Measurements from ENCODE around the gene ANKRD33B. TPM values are rescaled to one million over a fixed set of nuclear protein-coding genes. Genes with fewer than 3 reads are reported as not detected.

The ANKRD33B gene
- polyA plus RNA-seq, 1 experiment, result 4.8 TPM

DNA sequence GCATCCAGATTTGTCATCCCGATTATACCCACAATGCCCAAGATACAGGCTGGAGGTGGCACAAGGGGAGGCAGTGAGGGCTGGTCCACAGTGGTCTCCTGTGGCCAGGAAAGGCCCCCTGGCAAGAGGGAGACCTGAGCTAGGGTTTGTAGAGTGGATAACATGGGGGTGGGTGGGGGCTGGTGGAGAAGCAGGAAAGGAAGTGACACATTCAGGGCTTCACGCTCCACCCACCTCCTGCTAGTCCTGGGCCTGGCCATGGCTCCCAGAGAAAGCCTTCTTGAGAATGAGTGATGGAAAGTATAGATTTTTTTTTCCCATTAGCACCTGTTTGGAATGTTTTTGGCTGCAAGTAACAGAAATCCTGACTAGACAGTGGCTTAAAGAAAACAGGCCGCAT lies 81.3 kb downstream of the ANKRD33B start:
- ChIA-PET POLR2A (interaction anchor here (0.6 kb wide), 1 partner anchor 89 kb away, joined by 3 read pairs; no protein-coding TSS in a partner anchor), CTCF (interaction anchor here (1.8 kb wide), 1 partner anchor 17 kb away, joined by 14 read pairs; no protein-coding TSS in a partner anchor)
- Histone ChIP-seq H3K9me3 (ENCODE audit: control insufficient read depth, insufficient read depth, low read length) (peaks cover 3% of the 10 kb centered on the region; the same call in 1 of the 2 replicates), H3K27me3 (ENCODE audit: control insufficient read depth, insufficient read depth, low read length) (no peaks in the 10 kb centered on the region), H3K4me3 (ENCODE audit: low read depth, low read length) (no peak overlapping the region), H3K27ac (ENCODE audit: low read depth, low read length) (no peak overlapping the region)
- no peak for DNase-seq (ENCODE audit: low read depth, low spot score)
- TF ChIP-seq, protein P1, sequence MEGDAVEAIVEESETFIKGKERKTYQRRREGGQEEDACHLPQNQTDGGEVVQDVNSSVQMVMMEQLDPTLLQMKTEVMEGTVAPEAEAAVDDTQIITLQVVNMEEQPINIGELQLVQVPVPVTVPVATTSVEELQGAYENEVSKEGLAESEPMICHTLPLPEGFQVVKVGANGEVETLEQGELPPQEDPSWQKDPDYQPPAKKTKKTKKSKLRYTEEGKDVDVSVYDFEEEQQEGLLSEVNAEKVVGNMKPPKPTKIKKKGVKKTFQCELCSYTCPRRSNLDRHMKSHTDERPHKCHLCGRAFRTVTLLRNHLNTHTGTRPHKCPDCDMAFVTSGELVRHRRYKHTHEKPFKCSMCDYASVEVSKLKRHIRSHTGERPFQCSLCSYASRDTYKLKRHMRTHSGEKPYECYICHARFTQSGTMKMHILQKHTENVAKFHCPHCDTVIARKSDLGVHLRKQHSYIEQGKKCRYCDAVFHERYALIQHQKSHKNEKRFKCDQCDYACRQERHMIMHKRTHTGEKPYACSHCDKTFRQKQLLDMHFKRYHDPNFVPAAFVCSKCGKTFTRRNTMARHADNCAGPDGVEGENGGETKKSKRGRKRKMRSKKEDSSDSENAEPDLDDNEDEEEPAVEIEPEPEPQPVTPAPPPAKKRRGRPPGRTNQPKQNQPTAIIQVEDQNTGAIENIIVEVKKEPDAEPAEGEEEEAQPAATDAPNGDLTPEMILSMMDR (IDR thresholded peaks at IDR 0.05; ENCODE audit: low read depth, low read length), result no peak

DNA sequence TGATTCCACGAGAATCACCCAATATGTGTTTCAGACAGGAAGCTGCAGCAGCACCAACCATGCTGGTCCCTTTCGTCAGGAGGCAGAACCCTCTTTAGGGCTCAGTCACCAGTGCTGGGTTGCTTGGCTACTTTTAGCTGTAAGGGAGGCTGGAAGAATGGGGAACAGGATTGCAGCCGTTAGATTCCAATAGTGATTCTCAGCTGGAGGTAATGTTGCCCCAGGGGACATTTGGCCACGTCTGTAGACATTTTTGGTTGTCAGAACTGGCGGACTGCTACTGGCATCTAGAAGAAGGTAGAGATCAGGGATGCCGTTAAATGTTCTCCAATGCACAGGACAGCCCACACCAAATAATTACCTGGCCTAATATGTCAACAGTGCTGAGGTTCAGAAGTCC lies 81.8 kb downstream of the ANKRD33B start:
- ChIA-PET CTCF (no interaction called here), POLR2A (interaction anchor here (0.5 kb wide), 1 partner anchor 89 kb away, joined by 3 read pairs; no protein-coding TSS in a partner anchor)
- no peak overlapping the region for H3K4me3 ChIP-seq (ENCODE audit: low read depth, low read length)

DNA sequence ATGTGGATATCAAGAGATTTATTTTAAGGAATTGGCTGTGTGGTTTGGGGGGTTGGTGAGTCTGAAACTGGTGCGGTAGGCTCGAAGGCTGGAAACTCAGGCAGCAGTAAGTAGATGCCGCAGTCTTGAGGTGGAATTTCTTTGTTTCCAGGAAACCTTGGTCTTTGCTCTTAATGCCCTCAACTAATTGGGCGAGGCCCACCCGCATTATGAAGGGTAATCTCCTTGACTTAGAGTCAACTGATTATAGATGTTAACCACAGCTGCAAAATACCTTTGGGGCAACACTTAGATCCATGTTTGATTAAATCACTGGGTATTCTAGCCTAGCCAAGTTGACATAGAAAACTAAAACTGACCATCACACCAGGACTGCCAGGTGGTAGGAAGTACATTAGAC lies 83.8 kb downstream of the ANKRD33B start:
- peaks cover 3% of the 10 kb centered on the region; the same call in 1 of the 2 replicates for H3K9me3 ChIP-seq (ENCODE audit: control insufficient read depth, insufficient read depth, low read length)
- H3K27ac ChIP-seq (ENCODE audit: low read depth, low read length), result no peak overlapping the region
- TF ChIP-seq, protein P1 (IDR thresholded peaks at IDR 0.05; ENCODE audit: low read depth, low read length), result no peak
- no peaks in the 10 kb centered on the region for H3K27me3 ChIP-seq (ENCODE audit: control insufficient read depth, insufficient read depth, low read length)
- no peak for DNase-seq (ENCODE audit: low read depth, low spot score)
- ChIA-PET CTCF (no interaction called here), POLR2A (interaction anchor here (0.6 kb wide), 1 partner anchor 132 kb away, joined by 3 read pairs; no protein-coding TSS in a partner anchor)
- H3K4me3 ChIP-seq (ENCODE audit: low read depth, low read length), result no peak overlapping the region

More for the DNA sequence above, 81.8 kb downstream of the ANKRD33B start:
- H3K27me3 ChIP-seq (ENCODE audit: control insufficient read depth, insufficient read depth, low read length), result no peaks in the 10 kb centered on the region
- H3K27ac ChIP-seq (ENCODE audit: low read depth, low read length), result no peak overlapping the region
- H3K9me3 ChIP-seq (ENCODE audit: control insufficient read depth, insufficient read depth, low read length), result peaks cover 3% of the 10 kb centered on the region; the same call in 1 of the 2 replicates
- no peak for DNase-seq (ENCODE audit: low read depth, low spot score)
- TF ChIP-seq, protein P1 (IDR thresholded peaks at IDR 0.05; ENCODE audit: low read depth, low read length), result no peak

DNA sequence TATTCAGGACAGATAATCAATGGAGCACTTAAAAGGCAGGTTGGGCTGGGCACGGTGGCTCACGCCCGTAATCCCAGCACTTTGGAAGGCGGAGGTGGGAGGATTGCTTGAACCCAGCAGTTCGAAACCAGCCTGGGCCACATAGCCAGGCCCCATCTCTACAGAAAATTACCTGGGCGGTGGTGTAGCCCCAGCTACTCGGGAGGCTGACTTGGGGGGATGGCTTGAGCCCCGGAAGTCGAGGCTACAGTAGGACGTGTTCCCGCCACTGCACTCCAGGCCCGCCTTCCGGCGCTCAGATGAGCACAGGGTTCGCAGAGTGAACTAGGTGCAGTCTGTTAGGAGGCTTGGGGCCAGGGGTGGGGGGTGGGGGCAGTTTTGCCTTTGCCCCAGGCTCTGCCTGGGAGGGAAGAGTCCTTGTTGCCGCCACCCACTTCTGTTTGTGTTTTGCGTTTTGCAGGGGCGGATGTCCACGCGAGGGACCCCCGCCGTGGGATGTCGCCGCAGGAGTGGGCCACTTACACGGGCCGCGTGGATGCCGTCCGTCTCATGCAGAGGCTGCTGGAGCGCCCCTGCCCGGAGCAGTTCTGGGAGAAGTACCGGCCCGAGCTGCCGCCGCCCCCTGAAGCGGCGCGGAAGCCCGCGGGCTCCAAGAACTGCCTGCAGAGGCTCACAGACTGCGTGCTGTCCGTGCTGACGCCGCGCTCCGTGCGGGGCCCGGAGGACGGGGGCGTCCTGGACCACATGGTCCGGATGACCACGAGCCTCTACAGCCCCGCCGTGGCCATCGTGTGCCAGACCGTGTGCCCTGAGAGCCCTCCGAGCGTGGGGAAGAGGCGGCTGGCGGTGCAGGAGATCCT lies 85.2 kb downstream of the ANKRD33B start:
- no peak for DNase-seq (ENCODE audit: low read depth, low spot score)
- Histone ChIP-seq H3K27me3 (ENCODE audit: control insufficient read depth, insufficient read depth, low read length) (no peaks in the 10 kb centered on the region), H3K9me3 (ENCODE audit: control insufficient read depth, insufficient read depth, low read length) (peaks cover 3% of the 10 kb centered on the region; the same call in 1 of the 2 replicates), H3K27ac (ENCODE audit: low read depth, low read length) (no peak overlapping the region), H3K4me3 (ENCODE audit: low read depth, low read length) (no peak overlapping the region)
- ChIA-PET CTCF (no interaction called here), POLR2A (no interaction called here)
- TF ChIP-seq, protein P1 (IDR thresholded peaks at IDR 0.05; ENCODE audit: low read depth, low read length), result no peak

All from AG04450 (cell line).